ENCODE results near the gene DDX25.

DDX25 gene

GRCh38 chr11:125869521-125869920, 34.8 kb upstream of the DDX25 start:
- Histone ChIP-seq H3K79me1 (ENCODE audit: low read length) (no peaks in the 10 kb centered on the region), H2AK5ac (ENCODE audit: low read length) (no peak overlapping the region), H3K27ac (ENCODE audit: low read depth, low read length) (no peak overlapping the region), H2BK5ac (ENCODE audit: low read depth, low read length, poor library complexity) (no peak overlapping the region), H3K23ac (ENCODE audit: low read length) (no peak overlapping the region), H3K4me2 (ENCODE audit: low read length) (no peak overlapping the region), H3K27me3 (ENCODE audit: insufficient read depth, low read length) (no peaks in the 10 kb centered on the region), H3K4me3 (ENCODE audit: low read depth, low read length) (no peak overlapping the region), H4K8ac (ENCODE audit: low read depth, low read length) (no peak overlapping the region), H2AFZ (ENCODE audit: insufficient read depth, low read length, poor library complexity) (no peak overlapping the region), H4K91ac (ENCODE audit: low read depth, low read length) (no peak overlapping the region), H3K9me3 (ENCODE audit: insufficient read depth, low read depth, low read length) (peaks cover 2% of the 10 kb centered on the region), H3K18ac (ENCODE audit: low read length) (no peak overlapping the region), H3K14ac (ENCODE audit: low read length) (no peak overlapping the region), H3K79me2 (ENCODE audit: control insufficient read depth, insufficient read depth, low read length, poor library complexity) (no peaks in the 10 kb centered on the region), H3K9ac (ENCODE audit: low read length) (no peak overlapping the region), H3K36me3 (ENCODE audit: control insufficient read depth in 1 of 2, insufficient read depth in 2 of 2, low read length in 2 of 2) (no peaks in the 10 kb centered on the region), H3K4ac (ENCODE audit: low read depth, low read length) (no peak overlapping the region), H4K12ac (ENCODE audit: low read depth, low read length) (no peak overlapping the region), H2BK12ac (ENCODE audit: low read length) (no peak overlapping the region), H3K4me1 (ENCODE audit: control insufficient read depth in 1 of 2, insufficient read depth in 2 of 2, low read length in 2 of 2) (no peaks in the 10 kb centered on the region), H2BK120ac (ENCODE audit: insufficient read depth, low read length, poor library complexity) (no peak overlapping the region)
- no peak for DNase-seq
- WGBS (ENCODE audit: extremely low coverage, insufficient coverage, insufficient read length) = no CpG with 5 or more reads among the region's 2 CpGs

- H3K18ac ChIP-seq (ENCODE audit: low read length) = no peak overlapping the region
- no peak overlapping the region for H3K23ac ChIP-seq (ENCODE audit: low read length)
- no peaks in the 10 kb centered on the region for H3K27me3 ChIP-seq (ENCODE audit: insufficient read depth, low read length)
- no peak overlapping the region for H2BK12ac ChIP-seq (ENCODE audit: low read length)
- no peaks in the 10 kb centered on the region for H3K79me2 ChIP-seq (ENCODE audit: control insufficient read depth, insufficient read depth, low read length, poor library complexity)
- H3K9ac ChIP-seq (ENCODE audit: low read length) = no peak overlapping the region
- H3K4me3 ChIP-seq (ENCODE audit: low read depth, low read length) = no peak overlapping the region
- H3K27ac ChIP-seq (ENCODE audit: low read depth, low read length) = no peak overlapping the region
- H4K8ac ChIP-seq (ENCODE audit: low read depth, low read length) = no peak overlapping the region
- no peak overlapping the region for H2BK120ac ChIP-seq (ENCODE audit: insufficient read depth, low read length, poor library complexity)
- no peak overlapping the region for H4K12ac ChIP-seq (ENCODE audit: low read depth, low read length)
- H3K9me3 ChIP-seq (ENCODE audit: insufficient read depth, low read depth, low read length) = peaks cover 2% of the 10 kb centered on the region
- no peak overlapping the region for H3K4ac ChIP-seq (ENCODE audit: low read depth, low read length)
- no CpG with 5 or more reads among the region's 10 CpGs for WGBS (ENCODE audit: extremely low coverage, insufficient coverage, insufficient read length)
- no peaks in the 10 kb centered on the region for H3K79me1 ChIP-seq (ENCODE audit: low read length)
- no peak overlapping the region for H3K4me2 ChIP-seq (ENCODE audit: low read length)
- H3K14ac ChIP-seq (ENCODE audit: low read length) = no peak overlapping the region
- H3K36me3 ChIP-seq (ENCODE audit: control insufficient read depth in 1 of 2, insufficient read depth in 2 of 2, low read length in 2 of 2) = no peaks in the 10 kb centered on the region
- no peak overlapping the region for H2AK5ac ChIP-seq (ENCODE audit: low read length)
- no peaks in the 10 kb centered on the region for H3K4me1 ChIP-seq (ENCODE audit: control insufficient read depth in 1 of 2, insufficient read depth in 2 of 2, low read length in 2 of 2)
- peak in 1 of 2 donors; percentile 43 for DNase-seq
- no peak overlapping the region for H2BK5ac ChIP-seq (ENCODE audit: low read depth, low read length, poor library complexity)
- H2AFZ ChIP-seq (ENCODE audit: insufficient read depth, low read length, poor library complexity) = no peak overlapping the region
- no peak overlapping the region for H4K91ac ChIP-seq (ENCODE audit: low read depth, low read length)
Observed at GRCh38 chr11:125871391-125872137, 32.7 kb upstream of the DDX25 start.

GRCh38 chr11:125872138-125872491, 32.2 kb upstream of the DDX25 start:
- no peak overlapping the region for H3K4ac ChIP-seq (ENCODE audit: low read depth, low read length)
- H3K9me3 ChIP-seq (ENCODE audit: insufficient read depth, low read depth, low read length) = peaks cover 2% of the 10 kb centered on the region
- no peak overlapping the region for H3K9ac ChIP-seq (ENCODE audit: low read length)
- H2AK5ac ChIP-seq (ENCODE audit: low read length) = no peak overlapping the region
- no peak overlapping the region for H3K18ac ChIP-seq (ENCODE audit: low read length)
- no peak overlapping the region for H2BK5ac ChIP-seq (ENCODE audit: low read depth, low read length, poor library complexity)
- H3K27me3 ChIP-seq (ENCODE audit: insufficient read depth, low read length) = no peaks in the 10 kb centered on the region
- H3K4me2 ChIP-seq (ENCODE audit: low read length) = no peak overlapping the region
- H4K91ac ChIP-seq (ENCODE audit: low read depth, low read length) = no peak overlapping the region
- H3K79me1 ChIP-seq (ENCODE audit: low read length) = no peaks in the 10 kb centered on the region
- no peak overlapping the region for H4K12ac ChIP-seq (ENCODE audit: low read depth, low read length)
- no peak overlapping the region for H3K14ac ChIP-seq (ENCODE audit: low read length)
- H3K79me2 ChIP-seq (ENCODE audit: control insufficient read depth, insufficient read depth, low read length, poor library complexity) = no peaks in the 10 kb centered on the region
- H2BK120ac ChIP-seq (ENCODE audit: insufficient read depth, low read length, poor library complexity) = no peak overlapping the region
- no peak overlapping the region for H3K4me3 ChIP-seq (ENCODE audit: low read depth, low read length)
- H4K8ac ChIP-seq (ENCODE audit: low read depth, low read length) = no peak overlapping the region
- no peak overlapping the region for H2AFZ ChIP-seq (ENCODE audit: insufficient read depth, low read length, poor library complexity)
- H3K4me1 ChIP-seq (ENCODE audit: control insufficient read depth in 1 of 2, insufficient read depth in 2 of 2, low read length in 2 of 2) = no peaks in the 10 kb centered on the region
- no peaks in the 10 kb centered on the region for H3K36me3 ChIP-seq (ENCODE audit: control insufficient read depth in 1 of 2, insufficient read depth in 2 of 2, low read length in 2 of 2)
- no peak overlapping the region for H3K27ac ChIP-seq (ENCODE audit: low read depth, low read length)
- no peak overlapping the region for H2BK12ac ChIP-seq (ENCODE audit: low read length)
- peak; percentile 44 to 69 for DNase-seq
- no peak overlapping the region for H3K23ac ChIP-seq (ENCODE audit: low read length)

DNA sequence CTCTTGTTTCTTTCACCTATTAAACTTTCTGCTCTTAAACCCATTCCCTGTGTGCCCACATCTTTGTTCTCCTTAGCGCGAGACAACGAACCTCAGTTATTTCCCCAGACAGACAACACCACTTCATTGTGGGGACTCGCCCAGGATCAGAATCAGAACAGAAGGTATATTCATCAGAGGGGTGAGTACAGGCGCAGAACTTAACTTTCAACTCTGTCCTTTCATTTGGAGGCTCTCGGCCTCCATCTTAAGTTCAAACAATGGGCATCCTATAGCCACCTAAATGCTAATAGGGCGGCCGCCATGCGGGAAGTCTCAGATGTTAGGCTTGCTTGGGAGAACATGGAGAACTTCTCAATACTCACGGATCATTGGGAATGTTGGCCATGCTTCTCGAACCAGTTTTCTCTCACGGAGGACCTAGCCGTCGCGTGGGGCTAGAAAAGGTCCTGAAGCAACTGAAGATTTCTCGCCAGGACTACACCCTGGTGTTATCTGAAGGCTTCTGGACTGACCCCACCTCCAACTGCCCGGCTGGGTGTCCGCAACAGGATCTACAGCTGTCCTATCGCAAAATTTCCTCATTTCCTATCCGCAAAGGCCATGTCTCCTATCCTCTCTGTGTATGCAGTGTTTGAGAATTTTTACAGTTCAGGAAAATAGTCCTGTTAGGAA, 30.3 kb upstream of the DDX25 start:
- no peak overlapping the region for H3K23ac ChIP-seq (ENCODE audit: low read length)
- H2AFZ ChIP-seq (ENCODE audit: insufficient read depth, low read length, poor library complexity) = no peak overlapping the region
- no peaks in the 10 kb centered on the region for H3K79me1 ChIP-seq (ENCODE audit: low read length)
- no peak overlapping the region for H3K4me3 ChIP-seq (ENCODE audit: low read depth, low read length)
- no peak overlapping the region for H3K18ac ChIP-seq (ENCODE audit: low read length)
- H2BK12ac ChIP-seq (ENCODE audit: low read length) = no peak overlapping the region
- no peak overlapping the region for H3K9ac ChIP-seq (ENCODE audit: low read length)
- no peaks in the 10 kb centered on the region for H3K36me3 ChIP-seq (ENCODE audit: control insufficient read depth in 1 of 2, insufficient read depth in 2 of 2, low read length in 2 of 2)
- no peak overlapping the region for H2BK120ac ChIP-seq (ENCODE audit: insufficient read depth, low read length, poor library complexity)
- H3K27ac ChIP-seq (ENCODE audit: low read depth, low read length) = no peak overlapping the region
- no peak overlapping the region for H4K8ac ChIP-seq (ENCODE audit: low read depth, low read length)
- H4K12ac ChIP-seq (ENCODE audit: low read depth, low read length) = no peak overlapping the region
- peaks cover 2% of the 10 kb centered on the region for H3K9me3 ChIP-seq (ENCODE audit: insufficient read depth, low read depth, low read length)
- H3K27me3 ChIP-seq (ENCODE audit: insufficient read depth, low read length) = no peaks in the 10 kb centered on the region
- no peaks in the 10 kb centered on the region for H3K79me2 ChIP-seq (ENCODE audit: control insufficient read depth, insufficient read depth, low read length, poor library complexity)
- no CpG with 5 or more reads among the region's 20 CpGs for WGBS (ENCODE audit: extremely low coverage, insufficient coverage, insufficient read length)
- no peak for DNase-seq
- no peak overlapping the region for H3K4me2 ChIP-seq (ENCODE audit: low read length)
- H3K4ac ChIP-seq (ENCODE audit: low read depth, low read length) = no peak overlapping the region
- no peak overlapping the region for H2AK5ac ChIP-seq (ENCODE audit: low read length)
- no peaks in the 10 kb centered on the region for H3K4me1 ChIP-seq (ENCODE audit: control insufficient read depth in 1 of 2, insufficient read depth in 2 of 2, low read length in 2 of 2)
- H3K14ac ChIP-seq (ENCODE audit: low read length) = no peak overlapping the region
- H2BK5ac ChIP-seq (ENCODE audit: low read depth, low read length, poor library complexity) = no peak overlapping the region
- no peak overlapping the region for H4K91ac ChIP-seq (ENCODE audit: low read depth, low read length)

All from trophoblast cell (in vitro differentiated cells and primary cell).